WI38 (cell line): Measurements from ENCODE around the gene CUL4A.

Source experiments
- H3K4me3 ChIP-seq: 2 replicates; pipeline ENCODE4 v1.5.1; 2011; ENCODE audit warnings: low read depth, mild to moderate bottlenecking, control low read depth, low read length
- CTCF ChIP-seq: IDR thresholded peaks from 2 replicates; pipeline ENCODE4 v1.5.1; 2012; ENCODE audit warnings: low read depth, mild to moderate bottlenecking, control low read depth, low read length

CUL4A gene

GRCh38 chr13:113229161-113229560 lies 19.7 kb downstream of the CUL4A start:
- H3K4me3 ChIP-seq = no peak overlapping the region
- no peak for TF ChIP-seq CTCF

- no peak for TF ChIP-seq CTCF
- H3K4me3 ChIP-seq = no peak overlapping the region
These were observed 20.4 kb downstream of the CUL4A start for GRCh38 chr13:113229791-113230190.

GRCh38 chr13:113231306-113232207 lies 22.1 kb downstream of the CUL4A start:
- no peak for TF ChIP-seq CTCF

GRCh38 chr13:113232208-113233003 lies 23.0 kb downstream of the CUL4A start:
- no peak for TF ChIP-seq CTCF
- no peak overlapping the region for H3K4me3 ChIP-seq

More at GRCh38 chr13:113231306-113232207, 22.1 kb downstream of the CUL4A start:
- H3K4me3 ChIP-seq = no peak overlapping the region

GRCh38 chr13:113233101-113233500 lies 23.7 kb downstream of the CUL4A start:
- H3K4me3 ChIP-seq = no peak overlapping the region
- TF ChIP-seq CTCF = no peak

- H3K4me3 ChIP-seq = no peak overlapping the region
- TF ChIP-seq CTCF = no peak
These were observed 29.1 kb downstream of the CUL4A start for GRCh38 chr13:113238536-113238935.

GRCh38 chr13:113239357-113239756 lies 29.9 kb downstream of the CUL4A start:
- no peak overlapping the region for H3K4me3 ChIP-seq

More at GRCh38 chr13:113239357-113239756, 29.9 kb downstream of the CUL4A start:
- TF ChIP-seq CTCF = no peak
